MM.1S (cell line): ENCODE results near the gene POLD4.

ENCODE experiments used
- CTCF ChIP-seq: fragments of 300-600 bp; sonication (generic); IDR thresholded peaks from 2 replicates; pipeline ENCODE4 v1.5.1; 2016; ENCODE audit warnings: antibody characterized with exemption, low read length, mixed read lengths
- EZH2 ChIP-seq: fragments of 300-600 bp; sonication (generic); optimal IDR thresholded peaks from 2 replicates; pipeline ENCODE3; 2017; ENCODE audit warnings: low read depth, mild to moderate bottlenecking, antibody characterized with exemption, low read length, mixed read lengths
- EZH2phosphoT487 ChIP-seq: fragments of 300-600 bp; sonication (generic); IDR thresholded peaks from 2 replicates; pipeline ENCODE4 v1.6.1; 2018; ENCODE audit warnings: antibody characterized with exemption, low read length

GRCh38 chr11:67397536-67397935 lies 44.2 kb upstream of the POLD4 start:
- no peak for TF ChIP-seq CTCF
- TF ChIP-seq EZH2, result no peak
- no peak for TF ChIP-seq EZH2phosphoT487
